Activated T-cell treated with anti-CD3 and anti-CD28 coated beads for 4 hours (primary cell): ENCODE results near the gene C1orf21.

Experiments used
- DNase-seq: peaks from one replicate; pipeline ENCODE4 v3.0.0-alpha.2; 2020

Gene C1orf21

DNA sequence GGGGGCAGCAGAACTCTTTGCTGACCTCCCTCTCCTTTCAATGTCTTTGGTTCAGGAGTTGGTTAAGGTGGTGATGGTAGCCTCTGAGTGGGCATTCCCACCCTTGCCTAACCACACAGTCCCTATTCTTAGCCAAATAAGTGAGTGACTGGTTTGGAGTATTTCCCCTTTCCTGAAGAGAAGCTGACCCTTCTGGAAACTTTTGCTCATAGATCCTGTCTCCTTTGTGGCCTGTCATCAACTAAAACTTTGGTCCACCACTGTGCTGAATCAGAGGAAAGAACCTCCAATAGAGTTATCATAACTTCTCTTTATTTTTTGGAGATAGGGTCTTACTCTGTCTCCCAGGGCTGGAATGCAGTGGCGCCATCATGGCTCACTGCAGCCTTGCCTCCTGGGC is 31.1 kb downstream of the C1orf21 start:
- no peak for DNase-seq

DNA sequence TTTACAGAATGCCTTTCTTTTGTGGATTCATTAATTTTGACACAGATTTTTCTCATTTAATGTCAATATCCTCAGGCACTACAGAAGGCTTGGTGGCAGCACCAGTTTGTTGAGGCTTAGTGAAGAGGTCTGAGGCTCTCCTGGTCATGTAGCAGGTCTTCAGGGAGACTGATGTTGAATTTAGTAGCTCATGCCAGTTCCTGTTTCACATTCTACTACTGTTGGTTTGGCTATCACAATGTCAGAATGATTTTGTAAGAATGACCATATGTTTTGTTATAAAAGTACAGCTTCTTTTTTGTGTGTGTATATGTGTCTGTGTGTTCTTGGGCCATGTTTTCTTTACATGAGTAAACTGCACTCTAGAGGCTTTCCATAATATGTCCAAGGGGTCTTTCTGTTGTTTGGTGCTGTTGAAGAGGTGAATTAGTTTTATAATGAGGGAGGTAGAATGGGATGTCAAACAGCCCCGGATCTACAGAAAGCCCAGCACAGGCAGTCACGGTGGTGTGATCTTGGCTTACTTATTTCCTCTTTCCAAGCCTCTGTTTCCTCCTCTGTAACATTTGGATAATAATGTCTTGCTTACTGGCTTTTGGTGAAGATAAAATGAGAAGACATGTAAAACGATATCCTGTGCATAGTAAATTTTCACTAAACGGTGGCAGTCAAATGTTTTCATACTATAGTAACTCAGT is 32.0 kb downstream of the C1orf21 start:
- no peak for DNase-seq

DNA sequence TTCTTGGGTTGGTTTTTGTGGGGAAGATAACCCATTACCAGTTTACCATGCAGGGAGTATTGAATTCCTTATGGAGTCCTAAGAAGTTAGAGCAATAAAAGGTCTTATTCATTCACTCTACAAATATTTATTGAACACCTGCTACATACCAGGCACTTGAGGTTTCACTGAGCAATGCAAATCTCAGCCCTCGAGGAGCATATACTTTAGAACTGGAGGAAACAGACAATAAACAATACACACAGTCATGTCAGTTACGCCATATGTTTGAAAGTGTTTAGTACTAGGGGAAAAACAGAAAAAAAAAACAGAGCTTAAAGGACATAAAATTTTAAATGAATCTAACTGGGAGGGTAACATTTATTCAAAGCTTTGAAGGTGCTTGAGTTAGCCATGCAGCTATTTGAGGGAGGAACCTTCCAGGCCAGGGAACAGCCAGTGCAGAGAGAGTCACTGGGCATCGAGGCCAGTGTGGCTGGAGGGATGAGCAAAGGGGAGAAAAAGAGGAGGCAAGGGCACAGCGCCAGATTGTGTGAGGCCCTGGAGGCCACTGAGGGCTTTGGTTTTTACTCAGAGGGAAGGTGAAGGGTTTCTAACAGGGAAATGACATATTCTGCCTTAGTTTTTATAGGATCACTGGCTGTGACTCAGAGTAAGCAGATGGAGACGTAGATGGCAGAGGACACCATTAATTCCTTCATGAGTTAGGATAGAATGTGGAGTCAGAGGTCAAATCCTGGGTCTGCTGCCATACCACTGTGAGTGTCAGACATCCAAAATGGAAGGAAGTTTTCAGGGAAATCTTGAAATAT is 32.7 kb downstream of the C1orf21 start:
- no peak for DNase-seq

DNA sequence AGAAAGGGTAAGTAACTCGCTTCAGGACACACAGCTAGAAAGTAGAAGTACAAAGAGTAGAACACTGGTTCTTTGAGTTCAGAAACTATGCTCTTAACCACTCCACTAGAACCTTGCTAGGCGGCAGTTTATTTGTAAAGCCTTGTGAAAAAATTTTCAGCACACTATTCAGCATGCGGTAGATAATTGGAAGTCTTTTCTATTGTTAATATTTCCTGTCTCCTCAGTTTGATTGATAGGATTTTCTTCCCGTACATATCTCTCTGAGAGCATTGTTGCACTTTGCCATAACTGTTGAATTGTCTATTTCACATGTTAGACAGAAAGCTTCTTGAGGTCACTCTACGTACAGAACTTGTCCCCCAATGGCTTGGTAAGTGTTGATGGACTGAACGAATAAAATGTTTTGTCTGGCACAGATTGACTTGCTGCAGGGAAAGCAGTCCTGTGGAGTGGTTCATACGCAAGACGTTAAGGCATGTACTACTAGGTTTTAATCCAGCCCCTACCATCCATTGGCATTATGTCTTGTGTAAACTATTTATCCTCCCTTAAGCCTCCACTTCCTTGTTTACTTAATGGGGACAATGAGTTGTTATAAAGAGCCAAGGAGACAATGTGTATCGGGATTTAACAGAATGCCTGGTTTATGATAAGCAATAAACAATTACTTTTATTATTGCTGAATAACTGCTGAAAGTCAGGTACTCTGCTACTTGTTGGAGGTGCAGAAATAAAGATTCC is 35.8 kb downstream of the C1orf21 start:
- no peak for DNase-seq

DNA sequence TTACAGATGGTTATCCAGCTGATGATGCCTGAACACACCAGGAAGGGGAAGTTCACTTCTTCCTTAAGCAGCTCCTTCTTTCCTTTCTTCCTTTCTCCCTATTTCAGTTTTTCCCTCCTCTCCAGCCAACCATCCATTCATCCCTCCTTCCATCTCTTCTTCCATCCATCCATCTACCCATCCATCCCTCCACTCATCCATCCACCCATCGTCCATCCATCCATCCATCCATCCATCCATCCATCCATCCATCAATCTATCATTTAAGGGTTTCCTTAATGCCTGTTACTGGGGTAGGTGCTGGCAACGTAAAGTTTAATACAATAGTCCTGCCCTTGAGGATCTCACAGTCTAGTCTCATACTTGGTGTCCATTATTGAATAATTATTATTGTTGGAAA is 36.8 kb downstream of the C1orf21 start:
- no peak for DNase-seq

DNA sequence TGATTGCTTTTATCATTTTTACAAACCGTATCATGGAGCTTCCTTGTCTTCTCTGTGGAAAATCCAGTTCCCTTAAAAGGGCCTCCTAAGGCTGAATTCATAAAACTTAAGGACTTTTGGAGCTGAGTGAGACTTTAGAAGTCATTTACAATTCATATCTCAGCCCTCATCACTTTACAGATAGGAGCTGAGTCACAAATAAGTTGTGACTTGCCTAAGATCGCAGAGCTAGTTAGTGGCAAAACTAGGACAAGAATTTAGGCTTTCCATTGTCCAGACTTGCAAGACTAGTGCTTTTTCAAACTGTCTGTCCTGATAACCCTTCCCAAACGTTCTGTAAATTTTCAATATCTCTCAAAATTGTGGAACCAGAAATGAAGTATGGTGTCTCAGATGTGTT is 37.3 kb downstream of the C1orf21 start:
- DNase-seq: no peak

DNA sequence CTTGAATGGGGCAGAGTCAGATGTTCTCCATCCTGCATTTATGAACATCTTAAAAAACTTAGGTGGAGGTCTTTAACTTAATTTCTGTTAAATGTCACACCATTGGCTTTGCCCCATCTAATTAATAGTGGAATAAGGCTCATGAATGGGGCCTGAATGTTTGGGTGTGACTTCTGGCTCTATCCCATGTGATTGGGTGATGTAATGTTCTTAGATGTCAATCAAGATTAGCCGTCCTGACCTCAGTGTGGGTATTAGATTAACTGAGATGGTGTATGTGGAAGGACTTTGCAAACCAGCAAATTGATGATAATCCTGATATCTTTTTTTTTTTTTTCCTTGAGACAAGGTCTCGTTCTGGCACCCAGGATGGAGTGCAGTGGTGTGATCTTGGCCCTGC is 38.1 kb downstream of the C1orf21 start:
- DNase-seq: no peak

DNA sequence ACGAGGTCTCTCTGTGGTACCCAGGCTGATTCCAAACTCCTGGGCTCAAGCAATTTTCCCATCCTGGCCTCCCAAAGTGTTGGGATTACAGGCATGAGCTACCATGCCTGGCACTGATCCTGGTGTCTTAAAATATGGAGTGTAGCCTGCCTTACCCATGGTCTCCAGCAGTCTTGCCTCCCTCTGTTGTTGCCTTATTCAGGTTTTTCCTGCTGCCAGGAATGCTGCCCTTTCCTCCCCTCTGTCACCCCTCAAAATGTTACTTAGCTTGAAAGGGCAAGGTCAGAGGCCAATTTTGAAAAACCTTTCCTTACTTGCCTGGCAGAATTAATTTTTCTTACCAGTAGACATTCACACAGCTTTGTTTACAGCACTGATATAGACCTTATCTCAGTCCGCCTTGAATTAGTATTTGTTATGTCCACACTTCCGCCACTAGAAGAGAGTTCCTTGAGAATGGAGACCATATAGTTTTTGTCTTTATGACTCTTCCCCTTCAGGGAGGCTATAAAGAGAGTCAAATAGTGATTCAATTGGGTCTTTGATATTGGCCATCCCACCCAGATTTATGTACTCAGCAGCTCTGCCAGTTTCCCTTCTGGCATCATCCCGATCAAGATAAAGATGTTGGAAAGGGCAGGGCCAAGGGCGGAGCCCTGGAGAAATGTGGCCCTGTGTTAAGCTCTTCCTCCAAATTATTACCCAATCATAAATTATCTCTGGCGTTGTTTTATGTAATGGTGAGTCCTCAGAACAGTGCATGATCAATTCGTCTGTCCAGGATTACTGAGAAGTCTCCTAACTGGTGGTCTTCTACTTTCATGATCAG is 38.8 kb downstream of the C1orf21 start:
- DNase-seq: no peak

DNA sequence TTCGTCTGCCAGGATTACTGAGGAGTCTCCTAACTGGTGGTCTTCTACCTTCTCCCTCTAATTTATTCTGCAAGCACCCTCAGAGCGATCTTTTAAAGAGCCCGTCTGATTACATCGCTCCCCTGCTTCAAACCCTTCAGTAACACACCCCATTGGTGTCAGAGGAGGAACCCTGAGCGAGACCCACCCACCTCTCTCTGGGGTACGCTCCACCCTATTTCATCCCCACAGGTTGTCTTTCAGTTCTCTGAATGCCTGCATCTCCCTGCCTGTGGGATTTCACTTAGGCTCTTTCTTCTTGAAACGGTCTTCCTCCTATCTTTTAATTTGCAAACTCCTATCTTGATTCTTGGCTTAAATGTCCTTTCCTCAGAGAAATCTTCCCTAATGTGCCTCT is 39.4 kb downstream of the C1orf21 start:
- DNase-seq: no peak

DNA sequence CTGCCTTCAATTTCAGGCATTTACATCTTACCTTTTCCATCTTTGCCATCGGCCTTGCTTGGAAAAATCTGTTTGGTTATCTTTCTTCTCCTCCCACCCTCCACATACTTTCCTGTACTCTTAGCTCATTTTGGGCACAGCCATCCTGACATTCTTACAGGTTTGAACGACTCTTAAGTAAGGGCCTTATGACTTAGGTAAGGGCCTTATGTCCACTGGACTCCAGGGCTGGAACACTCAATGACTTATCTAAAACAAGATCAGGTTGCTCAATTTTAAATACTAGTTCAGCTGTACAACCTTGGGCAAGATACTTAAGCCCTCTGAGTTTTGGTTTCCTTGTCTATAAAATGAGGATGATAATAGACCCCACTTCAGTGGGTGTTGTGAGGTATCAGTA is 40.9 kb downstream of the C1orf21 start:
- no peak for DNase-seq

DNA sequence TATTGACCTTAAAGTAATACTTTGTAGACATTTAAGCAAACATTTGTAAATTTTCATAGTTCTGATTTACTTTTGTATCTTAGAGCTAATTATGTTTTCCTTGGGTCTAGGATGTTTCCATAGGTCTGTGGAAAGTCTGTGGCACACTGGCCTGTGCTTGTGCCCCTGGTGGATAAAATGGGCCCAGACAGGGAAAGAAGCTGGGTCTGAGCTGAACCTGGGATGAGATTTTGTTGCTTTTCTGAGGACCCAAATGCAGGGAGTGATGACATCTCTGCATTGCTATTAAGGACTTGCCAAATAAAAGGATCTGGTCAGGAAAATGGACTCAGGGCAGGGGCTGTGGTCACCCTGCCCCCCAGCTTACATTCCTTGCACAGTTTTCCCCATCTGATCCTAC is 41.8 kb downstream of the C1orf21 start:
- DNase-seq: no peak

DNA sequence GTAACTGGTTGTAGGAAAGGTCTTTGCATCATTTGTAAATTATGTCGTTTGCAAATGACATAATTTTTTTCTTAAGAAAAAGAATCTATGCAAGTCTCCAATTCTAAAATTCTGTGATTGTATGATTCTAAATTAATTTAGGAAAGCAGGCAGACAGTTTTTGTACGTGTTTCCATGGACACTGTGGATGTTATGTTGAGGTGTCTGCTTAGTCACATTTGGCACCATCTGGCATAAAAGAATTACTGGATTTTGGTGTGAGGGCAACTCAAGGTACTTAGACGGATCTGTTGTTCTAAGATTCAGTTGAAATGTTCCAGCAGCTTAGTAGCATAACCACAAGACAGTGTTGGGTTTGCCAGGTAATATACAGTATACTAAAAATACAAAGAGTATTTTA is 42.5 kb downstream of the C1orf21 start:
- DNase-seq: no peak

DNA sequence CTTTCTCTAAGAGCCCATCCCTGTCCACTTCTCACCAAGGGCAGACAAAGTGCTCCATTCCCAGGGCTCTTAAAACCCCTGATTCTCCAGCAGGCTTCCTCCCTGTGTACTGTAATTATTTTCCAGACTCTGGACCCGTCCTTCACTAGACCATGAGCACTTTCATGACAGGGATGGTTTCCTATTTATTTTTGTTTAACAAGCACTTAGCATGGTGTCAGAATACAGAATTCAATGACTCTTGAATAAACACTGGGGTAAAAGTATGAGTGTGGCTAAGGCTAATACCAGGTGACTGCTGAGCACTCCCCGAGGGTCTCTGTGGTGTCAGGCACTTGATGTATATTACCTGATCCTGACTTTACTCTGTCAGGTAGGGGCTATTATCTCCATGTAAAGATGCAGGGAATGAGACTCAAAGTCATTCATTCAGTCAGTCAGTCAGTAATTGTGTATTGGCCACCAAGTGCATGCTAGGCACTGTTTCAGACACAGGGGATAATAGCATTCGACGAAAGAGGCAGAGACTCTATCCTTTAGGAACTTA is 47.2 kb downstream of the C1orf21 start:
- DNase-seq: no peak

DNA sequence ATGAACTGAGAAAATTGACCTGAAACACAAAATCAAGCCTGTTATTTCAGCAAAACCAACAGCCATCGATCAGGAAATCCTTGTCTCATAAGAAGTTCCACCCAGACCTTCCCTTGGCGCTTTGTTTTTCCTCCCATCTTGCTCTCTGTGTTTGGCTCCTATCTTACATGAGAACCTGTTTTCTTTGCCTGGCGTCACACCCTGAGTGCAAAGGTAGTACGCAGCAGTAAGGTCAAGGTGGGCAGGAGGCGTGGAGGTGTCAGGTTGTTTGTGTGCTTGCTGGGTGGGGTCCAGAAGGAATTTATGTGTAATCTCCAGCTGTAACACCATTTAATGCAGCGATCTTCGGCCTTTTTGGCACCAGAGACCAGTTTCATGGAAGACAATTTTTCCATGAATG is 50.5 kb downstream of the C1orf21 start:
- no peak for DNase-seq

DNA sequence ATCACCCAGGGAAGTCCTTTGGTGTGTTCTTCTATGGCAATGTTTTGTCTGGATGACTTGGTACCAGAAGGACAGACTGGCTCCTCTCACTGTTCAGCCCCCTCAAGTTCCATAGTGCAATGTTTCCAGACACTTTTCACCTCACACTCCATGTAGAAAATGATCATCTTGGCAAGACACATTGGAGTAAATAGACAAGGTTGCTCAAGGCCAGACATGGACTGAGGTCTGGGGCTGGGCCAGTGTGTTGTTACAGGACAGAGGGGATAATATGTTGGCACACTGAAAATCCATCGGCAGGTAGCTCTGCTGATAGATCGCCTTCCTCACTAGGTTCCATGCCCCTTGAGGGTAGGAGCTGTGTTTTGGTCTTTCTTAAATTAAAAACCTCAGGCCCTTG is 51.5 kb downstream of the C1orf21 start:
- DNase-seq: no peak

DNA sequence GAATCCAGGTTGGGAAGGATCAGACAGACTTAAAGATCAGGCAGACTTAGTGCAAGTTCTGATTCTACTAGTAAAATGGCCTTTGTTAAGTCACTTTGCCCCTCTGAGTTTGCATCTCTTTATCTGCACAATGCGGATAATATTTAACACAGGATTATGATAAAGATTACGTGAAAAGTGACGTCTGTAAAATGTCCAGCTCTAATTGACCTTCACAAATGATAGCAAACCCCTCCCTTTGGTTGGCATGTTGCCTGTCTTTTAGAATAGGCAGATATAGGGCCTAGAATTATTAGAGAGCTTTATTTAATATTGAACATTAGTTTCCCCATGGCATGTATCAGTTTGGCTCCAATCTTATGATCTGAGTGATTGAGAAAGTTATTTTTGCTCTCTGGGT is 55.4 kb downstream of the C1orf21 start:
- DNase-seq: no peak

DNA sequence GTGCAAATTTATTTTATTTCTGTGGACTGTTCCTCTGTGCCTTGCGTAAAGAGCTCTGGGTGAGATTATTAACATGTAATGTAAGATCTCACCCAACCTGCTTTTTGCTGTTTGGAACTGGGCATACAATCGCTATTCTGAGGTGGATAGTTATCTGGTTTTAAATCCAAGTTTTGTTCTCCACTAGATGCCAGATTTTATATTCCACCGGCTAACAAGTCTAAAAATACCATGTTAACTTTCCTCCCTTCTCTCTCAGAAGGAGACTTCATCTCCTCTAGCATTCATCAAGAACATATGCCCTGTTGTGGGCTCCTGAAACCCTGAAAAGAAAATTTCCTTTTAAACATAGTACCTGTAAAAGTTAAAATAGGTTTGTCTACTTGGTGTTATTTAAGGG is 56.4 kb downstream of the C1orf21 start:
- DNase-seq: no peak

DNA sequence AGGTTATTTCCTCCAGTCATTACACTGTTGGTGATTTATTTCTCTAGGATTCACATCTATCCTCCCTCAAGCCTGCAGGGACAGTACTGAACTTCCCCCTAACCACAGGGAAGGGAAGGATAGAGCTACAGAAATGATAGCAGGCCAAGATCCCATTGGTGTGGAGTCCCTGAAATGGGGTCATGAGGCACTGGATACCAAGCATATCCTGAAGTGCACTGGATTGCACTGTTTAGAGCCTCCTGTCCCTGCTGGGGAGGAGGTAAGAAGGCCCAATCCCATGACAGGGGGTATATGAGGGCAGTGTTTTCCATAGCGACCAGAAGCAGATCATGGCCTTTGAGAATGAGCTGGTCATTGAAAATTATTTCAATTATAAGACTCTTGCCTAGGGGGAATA is 56.8 kb downstream of the C1orf21 start:
- DNase-seq: no peak

DNA sequence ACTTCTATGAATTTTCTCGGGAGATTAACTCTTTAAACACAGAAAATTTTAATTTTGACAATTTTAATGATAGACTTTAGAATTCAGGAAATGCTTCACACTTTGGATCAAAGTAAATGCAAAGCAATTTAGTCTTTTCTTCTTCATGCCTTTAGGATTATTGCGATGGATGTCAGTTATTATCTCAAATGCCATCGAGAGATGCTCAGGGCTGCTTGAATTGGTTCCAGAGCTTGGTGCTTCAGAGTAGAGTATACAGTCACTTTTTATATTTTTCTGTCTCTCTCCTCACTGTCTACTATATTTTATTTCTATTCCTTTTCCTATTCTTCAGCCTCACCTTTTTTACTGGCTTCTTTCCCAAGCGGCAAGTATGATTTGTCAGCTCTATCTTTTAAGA is 59.2 kb downstream of the C1orf21 start:
- no peak for DNase-seq

DNA sequence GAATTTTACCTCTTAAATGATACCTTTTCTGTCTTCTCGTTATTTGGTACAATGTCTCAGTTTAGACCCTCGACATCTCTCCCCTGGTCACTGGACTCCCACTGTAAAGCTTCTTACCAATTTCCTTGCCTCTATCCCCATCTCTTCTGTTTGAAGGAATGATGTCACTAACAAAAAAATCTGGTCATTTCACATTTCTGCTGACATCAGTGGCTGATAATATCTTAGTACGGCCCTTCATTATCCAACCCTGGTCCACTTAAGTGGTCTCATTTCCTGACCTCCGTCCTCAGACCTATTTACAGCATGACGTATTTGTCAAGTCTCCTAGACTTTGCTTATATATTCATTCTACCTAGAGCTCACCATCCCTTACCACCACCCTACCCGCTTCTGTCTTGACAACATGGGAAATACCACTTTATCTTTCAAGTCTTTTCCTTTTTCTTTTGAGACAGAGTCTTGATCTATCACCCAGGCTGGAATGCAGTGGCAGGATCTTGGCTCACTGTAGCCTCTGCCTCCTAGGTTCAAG is 60.9 kb downstream of the C1orf21 start:
- DNase-seq: no peak

DNA sequence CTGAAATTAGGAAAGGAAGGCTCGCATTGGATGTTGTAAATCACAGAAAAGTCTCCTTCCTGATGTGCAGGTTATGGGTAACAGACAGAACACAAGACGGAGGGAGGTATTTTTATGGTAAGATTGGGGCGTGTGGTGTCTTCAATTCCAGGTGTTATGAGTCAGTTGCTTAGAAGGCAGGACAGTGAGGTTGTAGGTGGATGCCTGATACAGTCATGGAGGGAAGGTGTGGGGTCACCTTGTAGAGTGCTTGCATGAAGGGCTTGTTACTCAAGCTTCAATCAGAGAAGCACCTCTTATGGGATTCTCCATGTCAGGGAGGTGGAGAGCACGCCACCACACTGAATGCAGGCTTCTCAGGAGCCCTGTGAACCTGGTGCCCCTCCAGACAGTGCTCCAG is 63.1 kb downstream of the C1orf21 start:
- DNase-seq: no peak

DNA sequence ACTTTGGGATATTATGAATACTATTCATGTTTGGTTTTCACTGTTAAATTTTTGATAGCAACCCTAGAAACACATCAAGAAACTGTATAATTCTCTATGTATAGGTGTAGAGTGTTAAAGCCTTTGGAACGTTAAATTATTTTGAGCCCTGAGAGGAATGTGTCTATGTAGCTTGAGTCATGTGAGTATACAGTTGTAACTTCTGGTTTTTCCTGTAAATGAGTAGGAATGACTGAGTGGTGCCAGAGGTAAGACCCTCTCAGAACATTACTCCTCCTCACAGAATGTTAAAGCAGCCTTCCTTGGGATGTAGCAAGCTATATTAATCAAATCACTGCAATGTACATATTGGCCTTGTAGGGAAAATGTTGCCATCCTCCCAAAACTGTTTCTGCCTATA is 69.0 kb downstream of the C1orf21 start:
- no peak for DNase-seq

DNA sequence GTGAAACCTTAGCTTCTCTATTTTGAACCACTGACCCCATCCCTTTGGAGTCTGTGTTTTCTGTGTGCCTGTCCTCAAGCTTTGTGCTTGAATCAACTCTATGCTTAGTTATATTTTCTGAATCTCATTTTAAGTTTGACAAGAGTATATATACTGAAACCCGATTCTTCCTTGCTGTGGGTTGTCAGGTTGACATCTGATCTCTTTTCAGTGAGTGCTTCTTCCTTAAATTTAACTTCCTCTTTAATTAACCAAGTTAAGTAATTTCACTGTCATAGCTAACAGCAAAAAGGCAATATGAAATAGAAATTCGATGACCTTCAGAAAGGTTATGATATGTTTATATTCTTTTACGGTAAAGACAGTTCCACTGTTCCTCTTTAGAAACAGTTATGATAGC is 69.4 kb downstream of the C1orf21 start:
- no peak for DNase-seq
